DMS 273 (cell line): ENCODE results near the gene TREML1.
A peak's percentile ranks its signal among the peaks of the same experiment; 100 is the strongest.
"Not testable (repeated sequence)": the region's sequence is repeated elsewhere in the genome, so short reads cannot be mapped to it uniquely, and the experiment has no call there.

Experiments
- DNase-seq: peaks from one replicate; lab custom pipeline; 2025; ENCODE audit not compliant: unreplicated experiment; lab: John Stamatoyannopoulos, UW

TREML1 gene, protein sequence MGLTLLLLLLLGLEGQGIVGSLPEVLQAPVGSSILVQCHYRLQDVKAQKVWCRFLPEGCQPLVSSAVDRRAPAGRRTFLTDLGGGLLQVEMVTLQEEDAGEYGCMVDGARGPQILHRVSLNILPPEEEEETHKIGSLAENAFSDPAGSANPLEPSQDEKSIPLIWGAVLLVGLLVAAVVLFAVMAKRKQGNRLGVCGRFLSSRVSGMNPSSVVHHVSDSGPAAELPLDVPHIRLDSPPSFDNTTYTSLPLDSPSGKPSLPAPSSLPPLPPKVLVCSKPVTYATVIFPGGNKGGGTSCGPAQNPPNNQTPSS

DNA sequence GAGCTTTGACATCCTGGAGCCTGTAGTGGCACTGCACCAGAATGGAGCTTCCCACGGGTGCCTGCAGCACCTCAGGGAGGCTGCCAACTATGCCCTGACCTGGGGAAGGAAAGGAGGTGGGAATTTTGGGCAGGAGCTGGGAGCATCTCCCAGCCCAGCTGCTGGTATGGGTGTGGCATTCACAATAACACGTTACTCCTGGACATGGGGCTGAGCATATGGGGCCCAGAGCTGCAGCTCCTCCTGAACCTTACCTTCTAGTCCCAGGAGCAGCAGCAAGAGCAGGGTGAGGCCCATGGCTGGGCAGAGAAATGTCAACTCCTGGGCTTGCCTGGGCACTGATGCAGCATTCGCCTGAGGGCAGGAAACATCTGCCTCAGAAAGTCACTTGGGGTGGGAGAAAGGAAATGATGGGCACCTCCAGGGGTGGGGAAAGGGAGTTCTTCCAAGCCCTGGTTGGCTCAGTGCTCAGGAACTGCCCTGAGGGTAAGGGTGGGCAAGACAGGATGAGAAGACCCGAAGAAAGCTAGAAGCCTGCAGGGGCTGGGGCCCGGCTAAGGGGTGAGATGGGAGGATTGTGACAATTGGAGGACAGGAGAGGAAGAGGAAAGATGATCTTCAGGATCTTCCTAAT, at the start of gene TREML1:
Gene TREML1, minus strand, starts transcription at position 356 of the 634 bp plus-strand sequence. Its CDS starts 59 bp downstream, at position 297.
- DNase-seq = no peak

DNA sequence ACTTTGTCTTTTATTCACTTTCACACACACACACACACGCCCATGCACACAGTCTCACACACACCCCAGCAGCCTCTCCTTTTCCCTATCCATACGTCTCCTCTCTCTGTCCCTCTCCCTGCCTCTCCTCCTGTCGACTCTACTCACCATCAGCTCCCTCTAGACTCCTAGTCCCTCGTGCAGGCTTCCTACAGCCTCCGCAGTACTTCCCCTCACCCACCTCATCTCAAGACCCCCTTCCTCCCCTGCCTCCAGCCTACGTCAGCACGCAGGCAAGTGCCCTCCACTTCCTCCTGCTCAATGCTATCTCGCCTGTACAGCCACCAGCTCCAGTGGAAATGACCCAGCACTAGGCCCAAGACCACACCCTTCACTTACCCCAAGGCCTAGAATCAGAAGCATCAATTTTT, 47.6 kb upstream of the TREML1 start:
- no peak for DNase-seq

DNA sequence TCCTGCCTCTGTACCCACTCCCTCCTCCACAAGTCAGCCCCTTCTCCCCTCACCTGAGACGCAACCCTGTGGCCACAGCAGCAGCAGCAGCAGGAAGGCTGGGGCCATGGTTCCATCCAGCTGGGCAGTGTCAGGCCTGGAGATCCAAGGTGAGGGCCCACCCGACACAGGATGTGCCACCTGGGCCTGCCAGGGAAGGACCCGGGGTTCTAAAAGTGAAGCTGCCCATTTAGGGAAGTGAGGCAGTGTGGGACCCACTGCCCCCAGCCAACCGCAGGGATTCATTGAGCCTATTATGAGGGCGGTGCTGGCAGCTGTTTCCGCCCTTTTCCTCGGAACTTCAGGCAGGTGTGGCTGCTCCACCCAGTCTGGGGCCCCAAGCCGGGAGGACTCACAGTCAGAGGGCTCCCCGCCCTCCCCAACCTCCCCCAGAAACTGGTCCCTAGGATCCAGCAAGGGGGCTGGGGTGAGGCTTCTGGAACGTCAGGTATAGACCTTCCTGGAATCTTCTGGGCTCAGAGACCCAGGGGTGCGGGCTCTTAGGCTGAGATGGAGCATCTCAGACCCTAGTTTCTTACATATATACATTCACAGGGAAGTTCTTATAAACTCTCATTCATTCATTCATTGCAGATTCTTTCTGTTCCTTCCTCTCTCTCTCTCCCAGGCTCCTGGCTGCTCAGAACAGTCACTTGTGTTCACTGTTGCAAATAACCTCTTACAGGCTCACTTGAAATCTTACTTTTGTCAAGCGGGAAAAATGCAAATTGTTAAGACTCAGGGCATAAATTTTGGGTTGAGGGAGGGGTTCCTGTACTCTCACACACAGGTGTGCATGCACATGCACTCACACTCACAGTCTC, 47.0 kb upstream of the TREML1 start, which contains the start of gene TREML2:
Gene TREML2, minus strand, starts transcription at position 249 of the 863 bp plus-strand sequence. Its CDS starts 141 bp downstream, at position 108.
- DNase-seq = no peak

DNA sequence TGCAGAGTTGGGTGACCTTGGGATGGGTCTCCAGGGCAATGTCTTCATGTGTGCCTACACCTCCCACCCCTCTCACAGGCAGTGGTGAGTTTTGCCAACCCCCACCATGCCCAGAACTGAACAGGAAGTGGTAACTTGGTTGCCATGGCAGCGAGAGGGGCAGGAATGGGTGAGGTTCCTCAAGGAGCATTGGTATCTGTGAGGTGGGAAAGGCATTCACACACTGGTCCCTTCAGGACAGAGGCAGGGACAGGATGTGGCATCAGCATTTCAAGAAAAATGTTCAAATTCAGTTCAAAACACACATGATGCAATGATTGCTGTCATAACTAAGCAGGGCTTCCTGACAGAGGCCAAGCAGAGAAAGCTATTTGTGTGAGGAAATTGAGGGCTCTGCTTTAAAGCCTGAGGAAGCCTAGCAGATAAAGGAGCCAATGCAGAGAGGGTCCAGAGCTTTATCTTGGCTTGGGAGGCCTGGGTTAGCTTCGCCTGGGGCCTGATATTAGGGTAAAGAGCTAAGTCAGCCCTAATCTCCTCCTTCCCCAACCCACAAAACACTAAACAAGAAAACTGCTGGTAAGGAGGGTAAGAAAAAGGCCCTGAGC, 46.3 kb upstream of the TREML1 start:
- DNase-seq = peak; percentile 9

DNA sequence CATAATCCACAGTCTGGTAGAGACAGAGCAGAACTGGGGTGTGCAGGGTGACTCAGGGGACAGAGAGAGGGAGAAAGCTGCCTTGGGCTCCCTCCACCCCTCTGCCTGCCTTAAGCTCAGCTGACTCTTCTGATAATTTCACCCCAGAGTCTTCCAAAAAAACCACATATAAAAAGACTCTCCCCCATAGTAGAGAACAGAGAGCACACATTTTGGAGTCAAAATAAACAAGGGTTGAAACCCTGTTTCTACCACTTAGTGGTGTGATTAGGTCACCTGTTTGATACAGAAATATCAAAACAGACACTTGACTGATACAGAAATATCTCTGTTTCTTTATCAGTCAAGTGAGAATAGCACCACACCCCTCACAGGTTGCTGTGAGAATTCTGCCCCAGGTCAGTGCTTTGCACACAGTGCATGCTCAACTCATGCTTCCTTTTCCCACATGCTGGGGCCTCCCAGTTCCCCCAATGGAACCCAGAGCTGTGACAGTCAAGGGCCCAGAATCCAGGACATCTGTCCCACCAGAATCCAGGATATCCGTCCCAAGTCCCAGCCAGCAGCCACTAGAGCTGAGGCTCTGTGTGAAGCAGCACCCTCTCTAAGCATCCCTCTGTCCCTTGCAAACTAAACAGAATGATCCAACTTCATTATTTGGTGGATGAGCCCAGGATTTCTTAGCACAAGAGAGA, 45.6 kb upstream of the TREML1 start:
- DNase-seq = no peak

DNA sequence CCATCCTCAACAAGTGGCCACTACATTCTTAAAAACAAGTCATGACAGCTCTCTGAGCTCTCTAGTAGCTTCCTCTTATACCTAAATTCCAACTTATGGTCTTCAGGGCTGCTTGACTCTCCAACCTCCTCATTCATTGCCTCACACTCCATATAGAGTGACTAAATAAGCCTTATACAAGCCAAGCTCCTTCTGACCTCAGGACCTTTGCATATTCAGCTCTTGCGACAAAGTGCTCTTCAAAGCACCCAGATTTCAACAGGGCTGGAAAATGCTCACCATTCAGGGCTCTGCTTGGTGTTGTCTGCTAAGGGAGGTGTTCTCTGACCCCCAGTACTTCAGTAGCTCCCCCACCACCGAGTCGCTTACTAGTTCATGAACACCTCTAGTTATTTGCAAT, 43.1 kb upstream of the TREML1 start:
- no peak for DNase-seq

DNA sequence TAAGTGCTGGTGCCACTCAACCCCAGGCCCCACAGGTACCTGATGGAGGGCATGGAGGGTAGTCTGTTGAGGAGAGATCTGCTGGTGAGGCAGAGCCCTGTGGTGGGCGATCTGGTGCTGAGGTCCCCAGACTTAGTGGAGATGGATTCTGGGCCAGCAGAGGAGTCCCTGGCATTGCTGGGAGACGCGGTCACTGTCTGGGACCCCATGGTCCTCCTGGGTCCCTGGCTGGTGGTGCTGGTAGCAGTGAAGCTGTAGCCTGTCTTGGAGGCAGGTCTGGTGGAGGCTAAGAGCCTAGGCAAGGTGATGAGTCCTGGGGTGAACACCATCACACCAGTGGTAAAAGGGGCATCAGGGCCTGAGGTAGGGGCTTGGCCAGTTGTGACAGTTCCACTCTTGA, 40.2 kb upstream of the TREML1 start:
- DNase-seq = no peak

DNA sequence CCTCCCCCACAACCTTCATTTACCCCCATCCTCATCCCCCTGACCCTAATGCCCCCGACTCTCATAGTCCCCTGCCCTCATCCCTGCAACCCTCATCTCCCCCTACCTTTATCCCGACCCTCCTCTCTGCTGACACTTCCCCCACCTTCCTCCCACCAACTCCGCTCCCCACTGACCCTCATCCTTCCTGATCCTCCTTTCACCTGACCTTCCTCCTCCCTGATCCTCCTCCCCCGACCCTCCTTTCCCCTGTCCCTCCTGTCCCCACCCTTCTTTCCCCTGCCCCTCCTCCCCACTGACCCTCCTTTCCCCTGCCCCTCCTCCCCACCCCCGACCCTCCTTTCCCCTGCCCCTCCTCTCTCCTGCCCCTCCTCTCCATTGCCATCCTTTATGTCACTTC, 39.7 kb upstream of the TREML1 start:
- no peak for DNase-seq

DNA sequence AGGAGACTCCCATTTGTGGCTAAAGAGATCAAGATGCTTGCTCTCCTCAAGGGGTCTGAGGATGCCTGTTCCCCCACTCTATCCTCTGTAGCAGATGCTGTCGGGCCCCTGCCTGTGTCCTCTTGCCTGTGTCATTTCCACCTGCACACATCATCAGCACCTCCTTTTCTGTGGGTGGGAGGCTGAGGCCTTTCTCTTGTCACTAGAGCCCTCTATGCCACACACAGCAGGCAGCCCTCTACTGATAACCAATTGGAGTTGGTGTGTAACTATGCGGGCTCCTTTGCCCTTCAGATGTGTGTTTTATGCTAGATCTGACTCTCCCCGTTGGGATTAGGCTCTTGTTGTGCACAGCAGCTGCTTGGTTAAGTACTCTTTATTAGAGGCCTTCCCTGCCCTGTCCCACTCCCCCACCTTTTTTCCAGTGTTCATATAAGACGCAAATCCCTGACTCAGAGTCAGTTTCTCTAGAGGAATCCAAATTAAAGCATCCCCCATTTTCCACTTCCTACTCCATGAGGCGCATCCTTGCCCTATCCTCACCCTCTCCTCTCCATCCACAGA, 39.1 kb upstream of the TREML1 start:
- DNase-seq = no peak

DNA sequence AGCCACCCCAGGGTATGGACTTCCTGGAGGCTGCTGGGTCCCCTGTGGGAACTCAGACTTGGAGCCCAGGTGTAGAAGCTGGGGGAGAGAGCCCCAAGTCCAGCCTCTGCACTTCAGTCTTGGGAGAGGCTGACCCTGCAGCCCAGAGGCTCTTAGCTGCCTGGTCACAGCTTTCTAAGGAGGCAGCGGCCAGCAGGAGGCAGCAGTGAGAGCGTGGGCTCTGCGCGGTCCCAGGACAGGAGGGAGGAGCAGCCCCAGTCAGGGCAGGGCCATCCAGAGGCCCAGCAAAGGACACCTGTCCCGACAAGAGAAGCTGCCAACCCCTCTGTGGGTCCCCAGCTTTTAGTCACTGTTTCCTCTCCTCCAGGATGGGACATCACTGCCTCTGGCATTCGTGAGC, 37.4 kb upstream of the TREML1 start:
- peak; percentile 61 for DNase-seq

DNA sequence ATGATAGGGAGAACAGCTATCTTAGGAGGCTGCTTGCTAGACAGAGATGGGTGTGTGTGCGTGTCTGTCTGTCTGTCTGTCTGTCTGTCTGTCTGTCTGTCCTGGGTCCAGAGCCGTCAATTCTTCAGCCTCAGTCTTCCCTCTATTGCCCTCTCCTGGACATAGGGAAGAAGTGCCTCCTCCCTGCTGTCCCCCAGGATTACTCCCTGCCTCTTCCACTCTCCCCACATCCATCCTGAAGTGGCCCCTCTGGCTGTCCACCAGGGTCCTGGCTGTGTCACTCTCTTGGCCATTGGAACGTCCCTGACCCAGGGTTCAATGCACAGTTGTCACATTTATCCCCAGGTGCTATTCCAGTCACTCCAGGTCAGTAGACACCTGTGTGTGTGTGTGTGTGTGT, 36.6 kb upstream of the TREML1 start:
- DNase-seq = no peak

DNA sequence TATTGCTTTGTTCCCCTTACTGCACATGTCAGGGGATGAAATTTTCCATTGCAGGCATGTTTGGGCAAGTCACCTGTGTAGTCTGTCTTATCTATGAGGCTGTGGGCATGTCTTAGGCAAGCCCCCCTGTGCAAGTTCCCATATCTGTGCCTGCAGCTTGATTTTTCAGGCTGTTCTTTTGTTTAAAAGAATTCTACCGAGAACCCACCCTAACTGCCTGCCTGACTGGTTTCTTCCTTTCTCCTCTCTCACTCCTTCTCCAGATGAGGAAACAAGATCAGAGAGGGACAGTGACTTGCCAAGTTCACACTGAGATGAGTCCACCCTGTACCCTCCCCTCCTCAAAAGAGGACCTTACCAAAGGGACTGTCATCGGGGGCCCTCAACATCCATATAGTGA, 35.8 kb upstream of the TREML1 start:
- DNase-seq = no peak

DNA sequence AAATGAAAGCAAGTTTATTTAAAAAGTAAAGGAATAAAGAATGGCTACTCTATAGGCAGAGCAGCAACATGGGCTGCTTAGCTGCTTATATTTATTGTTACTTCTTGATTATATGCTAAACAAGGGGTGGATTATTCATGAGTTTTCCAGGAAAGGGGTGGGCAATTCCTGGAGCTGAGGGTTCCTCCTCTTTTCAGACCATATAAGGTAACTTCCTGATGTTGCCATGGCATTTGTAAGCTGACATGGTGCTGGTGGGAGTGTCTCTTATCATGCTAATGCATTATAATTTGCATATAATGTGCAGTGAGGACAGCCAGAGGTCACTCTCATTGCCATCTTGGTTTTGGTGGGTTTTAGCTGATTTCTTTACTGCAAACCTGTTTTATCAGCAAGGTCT, 34.9 kb upstream of the TREML1 start:
- not testable (repeated sequence) for DNase-seq

DNA sequence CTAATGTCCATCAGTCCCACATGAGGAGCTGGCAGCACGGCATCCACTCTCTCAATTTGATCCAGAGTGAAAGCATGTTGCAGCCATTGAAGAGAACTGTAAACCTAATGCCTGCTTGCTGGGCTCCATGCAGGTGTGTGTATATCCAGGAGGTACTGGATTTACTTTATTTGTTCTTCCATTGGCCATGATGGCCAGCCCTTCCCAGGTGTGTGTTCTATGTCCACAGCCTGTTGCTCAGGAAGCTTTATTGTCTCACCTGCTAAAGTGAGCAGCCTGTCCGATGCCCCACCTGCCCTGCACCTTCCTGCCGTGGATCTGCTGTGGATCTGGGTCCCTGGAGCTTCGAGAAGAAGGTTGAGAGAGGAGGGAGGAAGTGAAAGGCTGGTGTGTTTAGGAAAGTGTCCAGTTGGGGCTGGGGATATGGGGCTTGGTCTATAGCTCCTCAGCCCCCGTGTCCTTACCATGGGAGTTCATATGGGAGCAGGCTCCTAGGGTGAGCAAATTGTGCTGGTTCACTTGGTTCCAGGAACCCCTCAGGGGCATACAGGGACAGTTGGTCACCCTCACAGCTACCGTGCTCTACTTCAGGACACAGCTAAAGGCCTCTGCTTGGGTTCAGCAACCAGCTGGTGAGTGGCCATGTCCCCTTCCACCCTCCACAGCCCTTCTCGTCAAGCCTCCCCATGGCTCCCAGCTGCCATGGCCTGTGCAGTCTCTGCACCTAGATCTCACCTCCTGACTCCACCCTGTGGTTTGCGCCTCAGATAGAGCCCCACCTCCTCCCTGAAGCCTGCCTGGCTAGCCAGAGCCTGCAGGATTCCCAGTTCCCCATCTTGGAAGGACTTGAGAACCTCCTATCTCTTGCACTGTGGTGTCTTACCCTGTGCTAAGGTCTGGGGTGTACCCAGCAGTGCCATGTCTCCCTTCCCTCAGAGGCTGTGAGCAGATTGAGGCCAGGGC, 34.1 kb upstream of the TREML1 start:
- no peak for DNase-seq

DNA sequence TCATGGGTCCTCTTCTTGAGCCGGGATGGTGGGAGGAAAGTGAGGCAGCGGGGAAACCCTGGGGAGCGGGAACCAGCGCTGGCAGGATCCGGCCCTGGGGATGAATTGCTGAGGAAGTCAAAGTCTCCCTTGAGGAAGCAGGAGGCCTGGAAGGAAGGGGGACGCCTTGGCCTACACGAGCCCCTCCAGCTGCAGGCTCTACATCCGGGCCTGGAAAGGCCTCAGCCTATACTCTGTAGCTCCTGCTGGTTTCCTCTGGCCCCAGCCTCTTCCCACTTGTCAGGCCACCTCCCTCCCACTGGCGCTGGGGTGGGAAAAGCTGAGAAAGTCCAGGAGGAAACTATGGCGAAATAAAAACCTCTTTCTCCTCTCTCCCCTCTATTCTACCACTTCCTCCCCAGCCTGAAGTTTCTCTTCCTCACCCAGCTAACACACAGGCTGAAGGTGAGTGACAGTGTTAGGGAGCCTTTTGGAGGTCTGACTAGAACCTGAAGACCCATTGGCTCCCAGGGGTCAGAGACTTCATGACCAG, 31.9 kb upstream of the TREML1 start:
- DNase-seq = no peak

DNA sequence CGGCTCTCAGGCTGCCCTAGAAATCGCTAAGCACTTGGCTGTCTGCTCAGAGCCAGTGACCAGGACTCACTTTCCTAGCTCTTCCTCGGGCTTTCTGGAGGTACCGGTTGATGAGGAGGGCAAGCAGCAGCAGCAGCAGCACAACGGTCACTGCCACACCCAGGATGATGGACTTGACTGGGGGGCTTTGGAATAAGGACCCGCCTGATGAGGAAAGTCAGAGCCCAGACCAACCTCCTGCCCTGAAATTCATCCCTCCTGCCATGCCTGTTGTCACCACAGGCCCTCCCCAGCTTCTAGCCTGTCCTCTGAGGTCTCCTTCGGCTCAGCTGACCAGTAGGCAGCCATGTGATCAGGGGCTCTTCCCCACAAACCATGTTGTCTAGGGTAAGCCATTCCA, 30.6 kb upstream of the TREML1 start:
- DNase-seq = no peak

DNA sequence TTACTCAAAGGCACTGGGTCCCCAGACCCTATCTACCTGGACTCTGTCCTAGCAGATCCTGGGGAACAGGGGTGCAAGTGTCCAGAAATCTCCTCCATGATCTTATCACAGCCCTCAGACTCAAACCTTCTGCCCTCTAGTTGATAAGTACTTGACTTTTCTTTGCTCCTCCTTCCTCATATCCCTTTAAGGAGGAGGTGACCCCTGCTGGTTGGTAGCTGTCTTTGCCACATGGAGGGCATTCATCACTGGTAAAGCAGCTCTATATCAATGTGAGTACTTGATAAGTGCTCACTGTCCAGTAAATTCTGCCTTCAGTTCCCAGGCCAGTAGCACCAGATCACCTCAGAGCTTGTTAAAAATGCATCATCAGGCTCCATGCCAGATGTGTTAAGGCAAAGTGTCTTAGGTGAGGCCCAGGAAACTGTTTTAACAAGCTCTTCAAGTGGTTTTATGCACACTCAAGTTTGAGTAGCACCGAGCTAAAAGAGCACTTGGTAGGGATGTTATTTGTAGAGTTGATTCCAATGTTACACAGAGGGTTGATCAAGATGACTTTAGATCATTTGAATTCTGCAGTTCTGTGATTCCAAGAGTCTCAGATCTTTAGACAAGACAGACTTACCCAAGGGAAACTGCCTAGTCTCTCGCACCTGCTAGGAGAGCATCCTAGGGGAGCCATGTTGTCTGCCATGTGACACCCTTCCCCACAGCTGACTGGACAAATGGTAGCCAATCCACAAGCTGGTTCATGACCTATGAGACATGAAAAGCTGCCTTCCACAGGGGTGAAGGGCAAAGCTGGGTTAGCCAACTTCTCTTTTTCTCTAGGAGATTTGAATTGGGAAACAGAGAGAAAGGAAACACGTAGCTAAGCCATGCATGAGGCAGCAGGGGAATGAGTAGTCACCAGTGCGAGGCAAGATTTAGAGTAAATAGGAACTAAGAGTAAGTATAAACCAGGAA, 28.2 kb upstream of the TREML1 start:
- DNase-seq = peak; percentile 75

DNA sequence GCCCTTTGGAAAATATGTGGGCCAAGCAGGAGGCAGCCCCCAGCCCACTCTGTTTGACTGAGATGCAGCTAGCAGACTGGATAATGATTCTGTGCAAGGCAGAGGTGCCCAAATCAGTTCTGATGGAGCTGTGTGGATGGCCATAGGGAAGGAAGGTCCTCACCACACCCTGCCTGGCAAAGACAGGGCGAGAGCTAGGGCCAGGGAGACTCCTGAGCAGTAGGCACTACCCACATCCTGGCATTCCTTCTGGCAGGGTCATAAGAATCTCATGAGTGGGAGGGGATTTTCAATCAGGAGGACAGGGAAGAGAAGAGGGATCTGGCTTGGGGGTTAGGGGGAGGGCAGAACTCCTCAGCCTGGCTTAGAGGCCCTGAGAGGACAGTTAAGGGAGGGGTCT, 27.4 kb upstream of the TREML1 start:
- DNase-seq = no peak
